HepG2 (cell line): Measurements from ENCODE around the gene ROM1. TPM values are rescaled to one million over a fixed set of nuclear protein-coding genes. Genes with fewer than 3 reads are reported as not detected.
A peak's percentile ranks its signal among the peaks of the same experiment; 100 is the strongest.

Source experiments
- CENPX ChIP-seq: sonication (generic); formaldehyde crosslinking; IDR thresholded peaks from 2 replicates; pipeline ENCODE4 v1.9.0; 2021; ENCODE audit warnings: mild to moderate bottlenecking, missing genetic modification reagents, moderate library complexity
- DNMT1 ChIP-seq: sonication (generic); formaldehyde crosslinking; IDR thresholded peaks from 2 replicates; pipeline ENCODE4 v1.5.1; 2020; ENCODE audit warnings: mild to moderate bottlenecking, missing genetic modification reagents
- DPF2 ChIP-seq: sonication (generic); formaldehyde crosslinking; IDR thresholded peaks from 2 replicates; pipeline ENCODE4 v1.4.0; 2020; ENCODE audit warnings: mild to moderate bottlenecking, low read depth, missing genetic modification reagents, borderline replicate concordance
- GATAD1 ChIP-seq: IDR thresholded peaks from 2 replicates; pipeline ENCODE4 v1.6.1; 2016; ENCODE audit warnings: missing genetic modification reagents, missing compliant biosample characterization
- HNF1A ChIP-seq, 2 experiments: sonication (generic) in 1 of 2; formaldehyde crosslinking in 1 of 2; IDR thresholded peaks; 2 replicates each; pipeline versions ENCODE4 v1.4.0 to v1.6.1; 2016 to 2020; ENCODE audit warnings: borderline replicate concordance in 1 of 2, low read depth in 1 of 2, mild to moderate bottlenecking in 1 of 2, missing genetic modification reagents in 1 of 2
- ISX ChIP-seq: sonication (generic); formaldehyde crosslinking; conservative IDR thresholded peaks from 2 replicates; pipeline ENCODE4 v1.5.0; 2020; ENCODE audit warnings: missing genetic modification reagents
- KDM2A ChIP-seq: sonication (generic); formaldehyde crosslinking; IDR thresholded peaks from 2 replicates; pipeline ENCODE4 v1.4.0; 2020; ENCODE audit warnings: low read depth, missing genetic modification reagents, borderline replicate concordance
- KDM4B ChIP-seq: sonication (generic); formaldehyde crosslinking; IDR thresholded peaks from 2 replicates; pipeline ENCODE4 v1.4.0; 2020; ENCODE audit warnings: missing genetic modification reagents
- MAFF ChIP-seq: IDR thresholded peaks from 2 replicates; pipeline ENCODE4 v1.6.1; 2011; ENCODE audit warnings: low read depth, low read length, improper control_type of control experiment
- MED13 ChIP-seq: sonication (generic); formaldehyde crosslinking; IDR thresholded peaks from 2 replicates; pipeline ENCODE4 v1.5.0; 2020; ENCODE audit warnings: missing genetic modification reagents
- MEF2D ChIP-seq: sonication (generic); formaldehyde crosslinking; IDR thresholded peaks from 2 replicates; pipeline ENCODE4 v1.5.1; 2020; ENCODE audit warnings: mild to moderate bottlenecking, missing genetic modification reagents
- NFKBIZ ChIP-seq: IDR thresholded peaks from 2 replicates; pipeline ENCODE4 v1.6.1; 2018; ENCODE audit warnings: missing genetic modification reagents, missing compliant biosample characterization
- NFYB ChIP-seq: sonication (generic); formaldehyde crosslinking; IDR thresholded peaks from 2 replicates; pipeline ENCODE4 v1.4.0; 2020; ENCODE audit warnings: missing genetic modification reagents
- NR1H2 ChIP-seq: sonication (generic); formaldehyde crosslinking; IDR thresholded peaks from 2 replicates; pipeline ENCODE4 v1.8.1; 2022; ENCODE audit warnings: low read depth, missing genetic modification reagents, borderline replicate concordance
- SMARCE1 ChIP-seq: fragments of 450-650 bp; IDR thresholded peaks from 2 replicates; pipeline ENCODE4 v1.6.1; 2017; ENCODE audit warnings: borderline replicate concordance
- SRSF9 ChIP-seq: fragments of 200-400 bp; formaldehyde crosslinking; IDR thresholded peaks from 2 replicates; pipeline ENCODE4 v1.6.1; 2018; ENCODE audit warnings: borderline replicate concordance, mild to moderate bottlenecking, low read depth, low read length; ENCODE audit not compliant: insufficient read depth, poor library complexity, severe bottlenecking
- TOPORS ChIP-seq: sonication (generic); formaldehyde crosslinking; IDR thresholded peaks from 2 replicates; pipeline ENCODE4 v1.8.0; 2023; ENCODE audit warnings: mild to moderate bottlenecking, missing genetic modification reagents
- TP53 ChIP-seq: sonication (generic); formaldehyde crosslinking; conservative IDR thresholded peaks from 2 replicates; pipeline ENCODE4 v1.4.0; 2020; ENCODE audit warnings: missing genetic modification reagents
- U2AF1 ChIP-seq: fragments of 200-400 bp; formaldehyde crosslinking; optimal IDR thresholded peaks from 2 replicates; pipeline ENCODE3; 2017; ENCODE audit warnings: mild to moderate bottlenecking, low read depth, low read length
- ZFP37 ChIP-seq: sonication (generic); formaldehyde crosslinking; IDR thresholded peaks from 2 replicates; pipeline ENCODE4 v1.4.0; 2020; ENCODE audit warnings: missing genetic modification reagents, borderline replicate concordance
- ZNF431 ChIP-seq: sonication (generic); formaldehyde crosslinking; IDR thresholded peaks from 2 replicates; pipeline ENCODE4 v1.9.0; 2022; ENCODE audit warnings: missing genetic modification reagents, low read depth, mild to moderate bottlenecking, borderline replicate concordance
- ZNF589 ChIP-seq: sonication (generic); formaldehyde crosslinking; conservative IDR thresholded peaks from 2 replicates; pipeline ENCODE4 v1.8.0; 2022; ENCODE audit warnings: mild to moderate bottlenecking, moderate library complexity, missing genetic modification reagents
- ZSCAN12 ChIP-seq: sonication (generic); formaldehyde crosslinking; IDR thresholded peaks from 2 replicates; pipeline ENCODE4 v1.9.0; 2021; ENCODE audit warnings: mild to moderate bottlenecking, missing genetic modification reagents
- ZSCAN31 ChIP-seq: sonication (generic); formaldehyde crosslinking; IDR thresholded peaks from 2 replicates; pipeline ENCODE4 v1.5.0; 2020; ENCODE audit warnings: low read depth, mild to moderate bottlenecking, missing genetic modification reagents
- polyA plus RNA-seq, 8 experiments: library from polyadenylated mRNA; depleted of rRNA in 3 of 8; stranded (reverse) in 7 of 8; unstranded in 1 of 8; fragments of >200 nt; fragmentation: Illumina TruSeq in 4 of 8; extraction: Trizol in 4 of 8; gene quantifications; 2 replicates each; pipeline versions ENCODE4 v1.2.1 to v1.2.3, GENCODE V29; 2011 to 2016; ENCODE audit warnings: low read depth in 4 of 8, missing spikeins in 1 of 8, mixed read lengths in 1 of 8; ENCODE audit not compliant: insufficient read depth in 1 of 8
- total RNA-seq, 5 experiments: library from RNA; depleted of rRNA; stranded (reverse); fragments of >200 nt; fragmentation: Illumina TruSeq; extraction: Trizol; gene quantifications; 2 replicates each; pipeline ENCODE4 v1.2.3, GENCODE V29; 2016; ENCODE audit warnings: low read depth in 1 of 5
- TF ChIP-seq, protein P1 (sequence below): sonication (generic); IDR thresholded peaks from 2 replicates; pipeline ENCODE4 v1.6.1; 2016; ENCODE audit warnings: low read depth, borderline replicate concordance

The ROM1 gene
- total and polyA plus RNA-seq, 2 of the 13 experiments (the other 11 are each of a cell fraction or from before 2014, with no cell fraction given) = 1.2 to 2.4 TPM

- TF ChIP-seq HNF1A (IDR thresholded peaks at IDR 0.05; ENCODE audit: low read depth) (no peak), HNF1A (CRISPR knock-in tag; IDR thresholded peaks at IDR 0.05; ENCODE audit: borderline replicate concordance) (peak; percentile 82; the same call in 1 of the 2 replicates), KDM4B (peak; percentile 45; the same call in 1 of the 2 replicates), ZFP37 (CRISPR knock-in tag) (0 out of 2 replicates have a peak, but pooled peaks have one; percentile 77), DNMT1 (CRISPR knock-in tag) (no peak; the same call in 1 of the 2 replicates), ZNF431 (peak; percentile 76; the same call in 1 of the 2 replicates), NR1H2 (CRISPR knock-in tag) (no peak), SMARCE1 (no peak), ZSCAN12 (no peak), TP53 (CRISPR knock-in tag) (0 out of 2 replicates have a peak, but pooled peaks have one; percentile 32), ZNF589 (peak; percentile 88; the same call in 1 of the 2 replicates), DPF2 (0 out of 2 replicates have a peak, but pooled peaks have one; percentile 26), MED13 (CRISPR knock-in tag) (peak; percentile 86), MAFF (no peak), ZSCAN31 (CRISPR knock-in tag) (peak; percentile 74; the same call in 1 of the 2 replicates), GATAD1 (CRISPR knock-in tag) (peak; percentile 87), TOPORS (CRISPR knock-in tag) (peak; percentile 88), NFYB (CRISPR knock-in tag) (peak; percentile 52; the same call in 1 of the 2 replicates), ISX (CRISPR knock-in tag) (no peak), NFKBIZ (CRISPR knock-in tag) (peak; percentile 85; the same call in 1 of the 2 replicates), SRSF9 (no peak), MEF2D (CRISPR knock-in tag) (peak; percentile 59; the same call in 1 of the 2 replicates), KDM2A (CRISPR knock-in tag) (peak; percentile 98), U2AF1 (no peak), CENPX (CRISPR knock-in tag) (no peak)
- TF ChIP-seq, protein P1, sequence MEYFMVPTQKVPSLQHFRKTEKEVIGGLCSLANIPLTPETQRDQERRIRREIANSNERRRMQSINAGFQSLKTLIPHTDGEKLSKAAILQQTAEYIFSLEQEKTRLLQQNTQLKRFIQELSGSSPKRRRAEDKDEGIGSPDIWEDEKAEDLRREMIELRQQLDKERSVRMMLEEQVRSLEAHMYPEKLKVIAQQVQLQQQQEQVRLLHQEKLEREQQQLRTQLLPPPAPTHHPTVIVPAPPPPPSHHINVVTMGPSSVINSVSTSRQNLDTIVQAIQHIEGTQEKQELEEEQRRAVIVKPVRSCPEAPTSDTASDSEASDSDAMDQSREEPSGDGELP = peak; percentile 98
These were observed 8.8 kb downstream of the ROM1 start, which contains the start of gene B3GAT3 (continued) for GRCh38 chr11:62621567-62622470.
